ENCODE results near the gene GNL3. TPM values are rescaled to one million over a fixed set of nuclear protein-coding genes. Genes with fewer than 3 reads are reported as not detected.

The GNL3 gene
- total RNA-seq, 2 donors from 2014 or later = 29.7 to 49.3 TPM

- H3K27me3 ChIP-seq = no peaks in the 10 kb centered on the region
- DNase-seq (ENCODE audit: low spot score) = no peak
- no peaks in the 10 kb centered on the region for H3K4me1 ChIP-seq
- peaks cover 0 to 10% of the 10 kb centered on the region in 2 donors for H3K9me3 ChIP-seq
- peaks cover 38% of the 10 kb centered on the region for H3K36me3 ChIP-seq
- no peak overlapping the region for H3K4me3 ChIP-seq
- H3K27ac ChIP-seq = no peak overlapping the region
- no peak for TF ChIP-seq CTCF (IDR thresholded peaks at IDR 0.05)
Observed at GRCh38 chr3:52730681-52731080, 44.8 kb downstream of the GNL3 start.

- Histone ChIP-seq H3K9me3 (peaks cover 0 to 10% of the 10 kb centered on the region in 2 donors), H3K27me3 (no peaks in the 10 kb centered on the region), H3K4me1 (no peaks in the 10 kb centered on the region), H3K27ac (no peak overlapping the region), H3K4me3 (no peak overlapping the region), H3K36me3 (peaks cover 42% of the 10 kb centered on the region)
- no peak for TF ChIP-seq CTCF (IDR thresholded peaks at IDR 0.05)
- DNase-seq (ENCODE audit: low spot score) = no peak
Observed at GRCh38 chr3:52731590-52731989, 45.8 kb downstream of the GNL3 start.

- peaks cover 59% of the 10 kb centered on the region for H3K36me3 ChIP-seq
- H3K9me3 ChIP-seq = peaks cover 0 to 10% of the 10 kb centered on the region in 2 donors
- no peak for TF ChIP-seq CTCF (IDR thresholded peaks at IDR 0.05)
- no peak for DNase-seq (ENCODE audit: low spot score)
- H3K27ac ChIP-seq = no peak overlapping the region
- no peaks in the 10 kb centered on the region for H3K4me1 ChIP-seq
- H3K27me3 ChIP-seq = no peaks in the 10 kb centered on the region
- H3K4me3 ChIP-seq = no peak overlapping the region
Observed at GRCh38 chr3:52733256-52733891, 47.5 kb downstream of the GNL3 start.

GRCh38 chr3:52739730-52740129, 53.9 kb downstream of the GNL3 start:
- Histone ChIP-seq H3K36me3 (peaks cover 76% of the 10 kb centered on the region), H3K27me3 (no peaks in the 10 kb centered on the region), H3K9me3 (no peaks in the 10 kb centered on the region), H3K4me3 (no peak overlapping the region), H3K4me1 (no peaks in the 10 kb centered on the region), H3K27ac (no peak overlapping the region)
- no peak for TF ChIP-seq CTCF (IDR thresholded peaks at IDR 0.05)
- no peak for DNase-seq (ENCODE audit: low spot score)

- peak; percentile 45 to 67 for TF ChIP-seq CTCF (IDR thresholded peaks at IDR 0.05)
- Histone ChIP-seq H3K27ac (no peak overlapping the region), H3K9me3 (no peaks in the 10 kb centered on the region), H3K4me1 (no peaks in the 10 kb centered on the region), H3K36me3 (peaks cover 83% of the 10 kb centered on the region), H3K4me3 (no peak overlapping the region), H3K27me3 (no peaks in the 10 kb centered on the region)
- DNase-seq (ENCODE audit: low spot score) = no peak
Observed at GRCh38 chr3:52742418-52743041, 56.7 kb downstream of the GNL3 start.

Data from right atrium auricular region (tissue), 2 donors.